ENCODE measurements around the gene AKAP6.

DNA sequence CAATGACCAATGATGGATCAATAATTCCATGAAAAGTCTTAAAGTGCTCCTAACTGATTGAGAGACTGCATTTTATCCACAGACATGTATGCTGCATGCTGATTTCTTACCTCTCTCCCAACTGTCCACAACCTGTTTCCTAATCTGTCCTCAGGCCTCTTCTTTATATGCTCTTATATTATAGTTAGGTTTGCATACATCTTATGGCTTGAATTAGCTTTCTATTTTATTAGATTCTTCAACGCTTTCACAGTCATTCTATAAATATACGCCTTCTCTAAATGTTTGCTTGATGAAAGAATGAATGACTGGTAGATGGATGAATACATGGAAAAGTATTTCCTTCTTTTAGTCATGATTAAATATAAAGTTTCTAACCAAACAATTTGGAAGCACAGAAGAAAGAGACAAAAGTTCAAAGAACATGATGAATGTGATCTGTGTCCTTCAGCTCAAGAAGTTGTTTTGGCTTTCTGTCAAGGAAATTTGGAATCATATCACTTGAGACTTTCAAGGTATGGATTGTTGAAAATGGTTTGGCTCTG lies 517.8 kb downstream of the AKAP6 start:
- TF ChIP-seq, protein P1, sequence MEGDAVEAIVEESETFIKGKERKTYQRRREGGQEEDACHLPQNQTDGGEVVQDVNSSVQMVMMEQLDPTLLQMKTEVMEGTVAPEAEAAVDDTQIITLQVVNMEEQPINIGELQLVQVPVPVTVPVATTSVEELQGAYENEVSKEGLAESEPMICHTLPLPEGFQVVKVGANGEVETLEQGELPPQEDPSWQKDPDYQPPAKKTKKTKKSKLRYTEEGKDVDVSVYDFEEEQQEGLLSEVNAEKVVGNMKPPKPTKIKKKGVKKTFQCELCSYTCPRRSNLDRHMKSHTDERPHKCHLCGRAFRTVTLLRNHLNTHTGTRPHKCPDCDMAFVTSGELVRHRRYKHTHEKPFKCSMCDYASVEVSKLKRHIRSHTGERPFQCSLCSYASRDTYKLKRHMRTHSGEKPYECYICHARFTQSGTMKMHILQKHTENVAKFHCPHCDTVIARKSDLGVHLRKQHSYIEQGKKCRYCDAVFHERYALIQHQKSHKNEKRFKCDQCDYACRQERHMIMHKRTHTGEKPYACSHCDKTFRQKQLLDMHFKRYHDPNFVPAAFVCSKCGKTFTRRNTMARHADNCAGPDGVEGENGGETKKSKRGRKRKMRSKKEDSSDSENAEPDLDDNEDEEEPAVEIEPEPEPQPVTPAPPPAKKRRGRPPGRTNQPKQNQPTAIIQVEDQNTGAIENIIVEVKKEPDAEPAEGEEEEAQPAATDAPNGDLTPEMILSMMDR (IDR thresholded peaks at IDR 0.05; ENCODE audit: insufficient read depth, low read depth, low read length), result no peak
- TF ChIP-seq EZH2 (IDR thresholded peaks at IDR 0.05; ENCODE audit: insufficient read depth, low read length), result no peak
